CD4-positive, alpha-beta T cell treated with Interleukin-15 for 1 hour (primary cell): ENCODE results near the gene MAPKAP1.

Experiments
- DNase-seq: peaks from one replicate; pipeline ENCODE4 v3.0.0-alpha.2; 2020

MAPKAP1 gene

GRCh38 chr9:125507226-125507625 is 199.8 kb downstream of the MAPKAP1 start:
- no peak for DNase-seq

GRCh38 chr9:125505988-125506438 is 201.0 kb downstream of the MAPKAP1 start:
- no peak for DNase-seq

- no peak for DNase-seq
Observed at GRCh38 chr9:125504616-125505015, 202.4 kb downstream of the MAPKAP1 start.

- no peak for DNase-seq
Observed at GRCh38 chr9:125497906-125498305, 209.1 kb downstream of the MAPKAP1 start.

- DNase-seq, result no peak
Observed at GRCh38 chr9:125497478-125497877, 209.5 kb downstream of the MAPKAP1 start.

- DNase-seq, result no peak
Observed at GRCh38 chr9:125496313-125496834, 210.6 kb downstream of the MAPKAP1 start.

GRCh38 chr9:125495172-125496119 is 211.6 kb downstream of the MAPKAP1 start:
- no peak for DNase-seq

- DNase-seq, result no peak
Observed at GRCh38 chr9:125494653-125494915, 212.4 kb downstream of the MAPKAP1 start.

- DNase-seq, result no peak
Observed at GRCh38 chr9:125493881-125494652, 212.9 kb downstream of the MAPKAP1 start.

GRCh38 chr9:125493384-125493783 is 213.6 kb downstream of the MAPKAP1 start:
- no peak for DNase-seq

GRCh38 chr9:125492719-125493118 is 214.3 kb downstream of the MAPKAP1 start:
- DNase-seq, result no peak

- no peak for DNase-seq
Observed at GRCh38 chr9:125487842-125488241, 219.2 kb downstream of the MAPKAP1 start.

GRCh38 chr9:125486576-125486975 is 220.4 kb downstream of the MAPKAP1 start:
- no peak for DNase-seq

- DNase-seq, result no peak
Observed at GRCh38 chr9:125486152-125486508, 220.9 kb downstream of the MAPKAP1 start.

- DNase-seq, result no peak
Observed at GRCh38 chr9:125485471-125486151, 221.4 kb downstream of the MAPKAP1 start.

GRCh38 chr9:125484350-125485282 is 222.4 kb downstream of the MAPKAP1 start:
- no peak for DNase-seq

- no peak for DNase-seq
Observed at GRCh38 chr9:125483697-125484096, 223.3 kb downstream of the MAPKAP1 start.

GRCh38 chr9:125479846-125480615 is 227.0 kb downstream of the MAPKAP1 start:
- DNase-seq, result no peak

- DNase-seq, result no peak
Observed at GRCh38 chr9:125477089-125477544, 229.9 kb downstream of the MAPKAP1 start.

- DNase-seq, result no peak
Observed at GRCh38 chr9:125476645-125477044, 230.4 kb downstream of the MAPKAP1 start.

GRCh38 chr9:125475385-125475784 is 231.6 kb downstream of the MAPKAP1 start:
- DNase-seq, result no peak
